ENCODE measurements around the gene TMEM30B.

DNA sequence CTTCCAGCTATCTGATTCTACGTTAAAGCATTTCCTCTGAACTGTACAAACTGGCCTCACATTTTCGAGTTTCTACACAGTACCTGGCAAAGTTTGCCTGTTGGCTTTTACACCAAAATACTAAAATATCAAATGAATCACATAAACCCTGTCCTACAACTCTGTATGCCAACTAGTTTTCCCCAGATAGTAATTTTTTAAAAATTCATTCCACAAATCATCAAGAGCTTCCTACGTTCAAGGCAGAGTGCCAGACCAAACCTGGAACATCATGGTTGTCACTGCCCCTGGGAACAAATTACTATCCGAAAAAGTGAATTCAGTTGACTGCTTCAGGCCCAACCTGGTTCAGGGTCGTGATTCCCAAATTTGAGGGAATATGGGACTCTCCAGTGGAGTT is 2.1 kb downstream of the TMEM30B start:
- TF ChIP-seq EZH2 (IDR thresholded peaks at IDR 0.05), result no peak
- TF ChIP-seq CEBPB (IDR thresholded peaks at IDR 0.05; ENCODE audit: low read depth), result no peak

Measured in HCT116 (cell line).